SK-N-MC (cell line): Measurements from ENCODE around the gene EZH2.

Source experiments
- DNase-seq: peaks from one replicate; pipeline ENCODE4 v3.0.0-alpha.2; 2011; ENCODE audit warnings: low read depth, low spot score
- H3K27ac ChIP-seq: fragments of 200-600 bp; sonication (generic); 2 replicates; pipeline ENCODE4 v1.5.1; 2016; ENCODE audit warnings: mixed run types
- H3K36me3 ChIP-seq: fragments of 200-600 bp; sonication (generic); 2 replicates; pipeline ENCODE4 v1.6.1; 2017; ENCODE audit warnings: antibody characterized with exemption, low read length, mixed read lengths; ENCODE audit not compliant: insufficient read depth
- H3K4me3 ChIP-seq: fragments of 200-600 bp; sonication (generic); 2 replicates; pipeline ENCODE4 v1.5.1; 2016
- H3K9ac ChIP-seq: fragments of 200-600 bp; sonication (generic); 2 replicates; pipeline ENCODE4 v1.8.0; 2017; ENCODE audit warnings: mixed run types, mixed read lengths; ENCODE audit not compliant: insufficient read length
- H3K9me3 ChIP-seq: fragments of 200-600 bp; sonication (generic); 2 replicates; pipeline ENCODE4 v1.6.1; 2017; ENCODE audit warnings: low read depth, mild to moderate bottlenecking, antibody characterized with exemption, low read length, moderate library complexity, mixed read lengths
- EZH2 ChIP-seq: fragments of 200-600 bp; sonication (generic); IDR thresholded peaks from one replicate; pipeline ENCODE4 v1.6.1; 2017; ENCODE audit warnings: antibody characterized with exemption
- FOXP2 ChIP-seq: optimal IDR thresholded peaks from 2 replicates; pipeline ENCODE3; 2011; ENCODE audit warnings: mild to moderate bottlenecking, moderate library complexity; ENCODE audit not compliant: insufficient read depth; ENCODE audit errors: extremely low read length, control extremely low read depth
- POLR2AphosphoS5 ChIP-seq: IDR thresholded peaks from 2 replicates; pipeline ENCODE4 v1.6.1; 2012; ENCODE audit warnings: mild to moderate bottlenecking, low read depth, low read length, borderline replicate concordance

EZH2 gene

DNA sequence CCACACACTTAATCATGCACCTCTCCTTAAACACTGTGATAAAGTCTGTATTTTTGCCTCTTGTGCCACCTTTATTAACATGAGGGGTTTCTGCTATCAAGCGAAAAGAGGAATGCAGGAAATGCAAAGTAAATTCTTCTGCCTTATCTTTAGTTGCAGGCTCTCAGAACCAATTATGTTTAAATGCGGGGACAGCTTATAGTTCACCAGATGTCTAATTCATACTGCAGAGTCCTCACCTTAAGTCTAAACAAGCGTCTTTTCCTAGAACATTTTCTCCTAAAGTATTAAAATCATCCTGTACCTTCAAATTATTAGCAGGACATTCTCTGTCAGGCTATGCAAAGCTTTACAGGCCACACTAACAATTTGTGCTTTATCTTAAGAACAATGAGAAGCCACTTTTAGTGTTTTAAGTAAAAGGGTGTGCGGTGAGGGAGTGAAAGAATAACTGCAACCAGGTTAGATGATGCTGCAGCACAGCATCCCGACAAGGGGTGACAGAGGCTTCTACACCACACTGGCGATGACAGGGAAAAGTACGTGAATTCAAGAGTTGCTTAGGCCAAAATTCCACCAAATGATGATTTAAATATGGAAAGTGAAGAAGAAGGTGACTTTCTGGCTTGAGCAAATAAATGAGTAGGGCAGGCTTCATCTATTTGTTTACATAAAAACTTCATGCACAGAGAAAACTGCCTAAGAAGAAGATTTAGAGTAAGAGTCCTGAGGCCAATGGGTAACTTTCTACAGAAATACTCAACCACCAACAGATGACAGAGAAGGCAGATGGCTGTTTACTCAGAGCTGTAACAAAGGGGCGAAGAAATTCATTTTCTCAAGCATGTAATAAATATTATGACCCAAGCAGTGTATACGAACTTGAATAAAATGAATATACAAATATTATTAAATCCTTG, 36.0 kb downstream of the EZH2 start:
- H3K4me3 ChIP-seq, result peak overlapping the region; percentile 67
- peak overlapping the region; percentile 95 for H3K27ac ChIP-seq

DNA sequence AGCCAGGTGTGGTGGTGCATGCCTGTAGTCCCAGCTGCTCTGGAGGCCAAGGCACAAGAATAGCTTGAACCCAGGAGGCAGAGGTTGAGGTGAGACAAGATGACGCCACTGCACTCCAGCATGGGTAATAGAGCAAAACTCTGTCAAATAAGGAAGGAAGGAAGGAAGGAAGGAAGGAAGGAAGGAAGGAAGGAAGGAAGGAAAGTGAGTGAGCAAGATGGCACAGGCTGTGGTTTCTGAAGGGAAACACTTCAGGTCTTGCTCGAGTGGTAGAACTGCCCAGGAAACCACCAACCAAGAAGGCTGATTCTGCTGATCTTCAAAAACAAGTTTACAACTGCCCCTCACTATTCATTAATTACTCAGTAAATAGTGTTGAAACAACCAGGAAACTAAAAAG, 45.2 kb downstream of the EZH2 start:
- no peak overlapping the region for H3K4me3 ChIP-seq

More for the DNA sequence above, 36.0 kb downstream of the EZH2 start:
- Histone ChIP-seq H3K9me3 (no peaks in the 10 kb centered on the region), H3K9ac (peak overlapping the region; percentile 47), H3K36me3 (peaks cover 23% of the 10 kb centered on the region)
- no peak for DNase-seq
- no peak for TF ChIP-seq FOXP2
- TF ChIP-seq EZH2, result no peak
- 0 out of 2 replicates have a peak, but pooled peaks have one; percentile 28 for TF ChIP-seq POLR2AphosphoS5

DNA sequence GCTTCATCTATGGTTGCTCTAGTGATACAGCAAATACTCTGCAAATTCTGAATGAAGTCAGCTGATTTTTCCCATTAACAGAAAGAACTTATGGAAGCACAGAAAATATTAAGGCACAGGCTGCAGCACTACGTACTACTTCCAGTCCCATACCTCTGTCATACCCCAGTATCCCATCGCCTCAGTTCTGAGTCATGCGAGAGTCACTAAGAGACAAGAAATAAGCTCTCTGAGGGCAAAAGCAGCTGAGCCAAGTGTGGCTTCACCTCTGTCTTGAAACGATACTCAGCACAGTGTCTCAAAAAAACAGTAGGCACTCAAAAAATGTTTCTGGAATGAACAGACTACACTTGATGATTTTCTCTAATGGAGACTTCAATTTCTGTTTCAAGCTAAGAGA, 48.2 kb downstream of the EZH2 start:
- Histone ChIP-seq H3K4me3 (no peak overlapping the region), H3K27ac (peak overlapping the region; percentile 99), H3K9me3 (no peaks in the 10 kb centered on the region), H3K36me3 (peaks cover 80% of the 10 kb centered on the region), H3K9ac (no peak overlapping the region)
- TF ChIP-seq FOXP2 (no peak), POLR2AphosphoS5 (peak; percentile 28; the same call in 1 of the 2 replicates)
- DNase-seq, result no peak

More for the DNA sequence above, 45.2 kb downstream of the EZH2 start:
- Histone ChIP-seq H3K36me3 (peaks cover 78% of the 10 kb centered on the region), H3K27ac (peak overlapping the region; percentile 99), H3K9ac (no peak overlapping the region), H3K9me3 (no peaks in the 10 kb centered on the region)
- peak; percentile 95 for DNase-seq
- TF ChIP-seq EZH2 (no peak), FOXP2 (peak; percentile 31), POLR2AphosphoS5 (peak; percentile 59; the same call in 1 of the 2 replicates)

DNA sequence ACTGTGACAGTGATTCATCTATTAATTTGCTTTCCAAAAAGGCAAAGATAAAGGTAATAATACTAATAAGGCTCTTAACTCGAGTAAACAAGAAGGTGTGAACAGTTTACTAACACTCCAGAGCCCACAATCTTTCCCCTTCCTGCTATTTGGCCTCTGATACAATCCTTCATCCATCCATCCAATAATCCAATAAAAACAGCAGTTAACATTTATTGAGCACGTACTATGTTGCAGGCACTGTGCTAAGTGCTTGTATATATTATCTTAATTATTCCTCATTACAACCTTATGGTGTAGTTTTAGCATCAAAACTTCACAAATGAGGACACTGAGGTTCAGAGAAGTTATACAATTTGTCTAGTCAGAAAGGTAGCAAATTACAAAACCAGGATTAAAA, 49.5 kb downstream of the EZH2 start:
- no peaks in the 10 kb centered on the region for H3K9me3 ChIP-seq
- H3K36me3 ChIP-seq, result peaks cover 86% of the 10 kb centered on the region
- no peak for DNase-seq
- TF ChIP-seq FOXP2 (no peak), POLR2AphosphoS5 (no peak), EZH2 (no peak)
- H3K4me3 ChIP-seq, result no peak overlapping the region
- H3K9ac ChIP-seq, result no peak overlapping the region
- H3K27ac ChIP-seq, result peak overlapping the region; percentile 29

GRCh38 chr7:148831782-148832181, 52.3 kb downstream of the EZH2 start:
- peaks cover 93% of the 10 kb centered on the region for H3K36me3 ChIP-seq
- H3K9ac ChIP-seq, result peak overlapping the region; percentile 9
- TF ChIP-seq POLR2AphosphoS5 (no peak), FOXP2 (no peak), EZH2 (no peak)
- no peak for DNase-seq
- H3K9me3 ChIP-seq, result no peaks in the 10 kb centered on the region
- peak overlapping the region; percentile 84 for H3K27ac ChIP-seq
- H3K4me3 ChIP-seq, result no peak overlapping the region

DNA sequence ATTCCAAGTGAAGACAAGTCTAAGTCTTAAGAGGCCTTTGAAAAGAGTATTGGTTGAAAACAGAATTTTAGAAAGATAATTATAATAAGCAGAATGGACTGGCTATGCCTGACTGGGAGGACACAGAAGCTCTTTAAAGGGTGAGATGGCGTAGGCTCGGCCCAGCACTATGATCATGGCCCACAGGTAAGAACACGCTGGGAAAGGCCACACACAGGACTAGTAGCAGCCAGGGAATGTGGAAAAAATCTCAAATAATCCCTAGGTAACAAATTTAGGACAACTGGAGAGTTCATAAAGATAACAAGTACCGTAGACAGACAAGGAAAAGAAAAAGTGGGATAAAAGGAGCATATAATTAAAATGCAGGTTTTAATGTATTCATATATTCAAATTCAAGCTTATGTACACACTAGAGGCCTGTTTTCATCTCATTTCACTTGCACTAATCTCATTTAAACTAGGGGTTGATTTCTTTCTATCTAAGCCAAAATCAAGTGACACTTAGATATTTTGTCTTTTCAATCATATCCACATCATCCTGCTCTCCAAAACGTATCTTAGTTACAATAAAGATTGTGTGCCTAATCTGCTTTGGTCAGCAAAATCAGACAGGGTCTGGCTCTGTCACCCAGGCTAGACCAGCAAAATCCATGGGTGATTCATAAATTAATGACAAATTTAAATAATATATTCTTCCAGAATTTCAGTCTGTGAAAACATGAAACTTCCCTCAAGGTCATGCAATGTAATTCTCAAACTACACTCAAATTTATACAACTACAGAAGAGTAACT, 53.0 kb downstream of the EZH2 start:
- Histone ChIP-seq H3K4me3 (no peak overlapping the region), H3K27ac (peak overlapping the region; percentile 84), H3K36me3 (peaks cover 93% of the 10 kb centered on the region), H3K9ac (no peak overlapping the region), H3K9me3 (no peaks in the 10 kb centered on the region)
- DNase-seq, result no peak
- TF ChIP-seq FOXP2, result no peak
- no peak for TF ChIP-seq EZH2
- no peak for TF ChIP-seq POLR2AphosphoS5

DNA sequence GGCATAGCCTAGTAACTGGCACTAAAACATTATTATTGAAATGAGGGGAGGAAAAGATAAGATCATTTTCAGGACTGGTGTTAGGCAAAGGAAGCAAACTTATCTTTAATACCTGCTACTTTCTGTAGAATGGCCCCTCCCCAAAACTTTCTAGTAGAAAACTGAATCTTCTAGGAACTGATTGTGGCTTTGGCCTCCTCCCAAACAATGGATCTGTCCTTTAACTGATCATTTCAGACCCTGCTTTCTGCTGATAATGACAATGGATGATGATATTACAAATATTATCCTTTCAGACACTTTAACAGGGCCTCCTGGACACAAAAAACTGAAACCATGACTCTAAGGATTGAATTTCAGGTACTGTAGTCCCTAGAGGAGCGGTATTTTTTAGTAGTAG, 55.1 kb downstream of the EZH2 start:
- H3K9ac ChIP-seq, result no peak overlapping the region
- H3K36me3 ChIP-seq, result peaks cover 93% of the 10 kb centered on the region
- no peak for DNase-seq
- TF ChIP-seq EZH2 (no peak), POLR2AphosphoS5 (no peak), FOXP2 (no peak)
- no peak overlapping the region for H3K4me3 ChIP-seq
- H3K9me3 ChIP-seq, result no peaks in the 10 kb centered on the region
- H3K27ac ChIP-seq, result peak overlapping the region; percentile 3; the same call in 1 of the 2 replicates

GRCh38 chr7:148825338-148825737, 58.8 kb downstream of the EZH2 start:
- TF ChIP-seq POLR2AphosphoS5 (no peak), FOXP2 (no peak), EZH2 (no peak)
- Histone ChIP-seq H3K9ac (no peak overlapping the region), H3K9me3 (no peaks in the 10 kb centered on the region), H3K27ac (peak overlapping the region; percentile 4; the same call in 1 of the 2 replicates), H3K4me3 (no peak overlapping the region), H3K36me3 (peaks cover 90% of the 10 kb centered on the region)
- no peak for DNase-seq
